IPS-20b (cell line): ENCODE measurements around the gene ATG16L2.

Experiments
- H3K27ac ChIP-seq: one replicate; pipeline ENCODE4 v1.5.1; 2013; ENCODE audit warnings: low read length
- H3K27me3 ChIP-seq: 2 replicates; pipeline ENCODE4 v1.6.1; 2013; ENCODE audit warnings: mild to moderate bottlenecking, low read length, inconsistent platforms; ENCODE audit not compliant: insufficient read depth
- H3K36me3 ChIP-seq: 2 replicates; pipeline ENCODE4 v1.6.1; 2013; ENCODE audit warnings: low read depth, mild to moderate bottlenecking, inconsistent platforms, low read length, moderate library complexity; ENCODE audit not compliant: insufficient read depth
- H3K4me1 ChIP-seq: 2 replicates; pipeline ENCODE4 v1.6.1; 2013; ENCODE audit warnings: mild to moderate bottlenecking, control low read depth, inconsistent platforms, low read length, moderate library complexity; ENCODE audit not compliant: insufficient read depth
- H3K4me3 ChIP-seq: 2 replicates; pipeline ENCODE4 v1.5.1; 2013; ENCODE audit warnings: mild to moderate bottlenecking, low read length, inconsistent platforms
- H3K9ac ChIP-seq: 2 replicates; pipeline ENCODE4 v1.6.1; 2013; ENCODE audit warnings: low read depth, mild to moderate bottlenecking, inconsistent platforms, low read length, moderate library complexity
- H3K9me3 ChIP-seq: 2 replicates; pipeline ENCODE4 v1.6.1; 2013; ENCODE audit warnings: mild to moderate bottlenecking, low read depth, low read length, inconsistent platforms; ENCODE audit not compliant: insufficient read depth

Gene ATG16L2

GRCh38 chr11:72829178-72829577 lies 15.0 kb downstream of the ATG16L2 start:
- H3K36me3 ChIP-seq, result no peaks in the 10 kb centered on the region
- H3K4me3 ChIP-seq, result no peak overlapping the region
- no peak overlapping the region for H3K9ac ChIP-seq
- no peaks in the 10 kb centered on the region; the same call in 1 of the 2 replicates for H3K27me3 ChIP-seq
- no peak overlapping the region for H3K27ac ChIP-seq
- H3K4me1 ChIP-seq, result peaks cover 6% of the 10 kb centered on the region; the same call in 1 of the 2 replicates
- no peaks in the 10 kb centered on the region for H3K9me3 ChIP-seq

- Histone ChIP-seq H3K4me3 (no peak overlapping the region), H3K9me3 (no peaks in the 10 kb centered on the region), H3K27me3 (no peaks in the 10 kb centered on the region; the same call in 1 of the 2 replicates), H3K9ac (no peak overlapping the region), H3K4me1 (peaks cover 6% of the 10 kb centered on the region; the same call in 1 of the 2 replicates), H3K36me3 (no peaks in the 10 kb centered on the region), H3K27ac (no peak overlapping the region)
Observed at GRCh38 chr11:72829884-72830533, 15.8 kb downstream of the ATG16L2 start.

GRCh38 chr11:72831521-72832300 lies 17.5 kb downstream of the ATG16L2 start:
- no peak overlapping the region for H3K27ac ChIP-seq
- H3K4me1 ChIP-seq, result peaks cover 6% of the 10 kb centered on the region; the same call in 1 of the 2 replicates
- H3K9me3 ChIP-seq, result no peaks in the 10 kb centered on the region
- no peaks in the 10 kb centered on the region for H3K36me3 ChIP-seq
- no peak overlapping the region for H3K9ac ChIP-seq
- no peak overlapping the region for H3K4me3 ChIP-seq
- no peaks in the 10 kb centered on the region; the same call in 1 of the 2 replicates for H3K27me3 ChIP-seq

GRCh38 chr11:72832301-72833082 lies 18.3 kb downstream of the ATG16L2 start:
- Histone ChIP-seq H3K27me3 (no peaks in the 10 kb centered on the region; the same call in 1 of the 2 replicates), H3K4me3 (no peak overlapping the region), H3K27ac (no peak overlapping the region), H3K9ac (no peak overlapping the region), H3K36me3 (no peaks in the 10 kb centered on the region), H3K4me1 (peaks cover 6% of the 10 kb centered on the region; the same call in 1 of the 2 replicates), H3K9me3 (no peaks in the 10 kb centered on the region)

GRCh38 chr11:72833083-72833733 lies 19.0 kb downstream of the ATG16L2 start:
- H3K4me1 ChIP-seq, result peaks cover 6% of the 10 kb centered on the region; the same call in 1 of the 2 replicates
- H3K27me3 ChIP-seq, result no peaks in the 10 kb centered on the region; the same call in 1 of the 2 replicates
- no peak overlapping the region for H3K4me3 ChIP-seq
- H3K27ac ChIP-seq, result no peak overlapping the region
- no peaks in the 10 kb centered on the region for H3K36me3 ChIP-seq
- no peak overlapping the region for H3K9ac ChIP-seq
- H3K9me3 ChIP-seq, result no peaks in the 10 kb centered on the region

- Histone ChIP-seq H3K27me3 (no peaks in the 10 kb centered on the region; the same call in 1 of the 2 replicates), H3K36me3 (0 out of 2 replicates have a peak, but pooled peaks cover 2% of the 10 kb centered on the region), H3K27ac (no peak overlapping the region), H3K4me3 (no peak overlapping the region), H3K4me1 (peaks cover 6% of the 10 kb centered on the region; the same call in 1 of the 2 replicates), H3K9me3 (no peaks in the 10 kb centered on the region), H3K9ac (no peak overlapping the region)
Observed at GRCh38 chr11:72833811-72834493, 19.7 kb downstream of the ATG16L2 start.

- Histone ChIP-seq H3K9me3 (no peaks in the 10 kb centered on the region), H3K4me3 (no peak overlapping the region), H3K27ac (no peak overlapping the region), H3K4me1 (peaks cover 6% of the 10 kb centered on the region; the same call in 1 of the 2 replicates), H3K9ac (no peak overlapping the region), H3K27me3 (no peaks in the 10 kb centered on the region; the same call in 1 of the 2 replicates), H3K36me3 (0 out of 2 replicates have a peak, but pooled peaks cover 4% of the 10 kb centered on the region)
Observed at GRCh38 chr11:72834905-72835304, 20.7 kb downstream of the ATG16L2 start.

GRCh38 chr11:72836111-72836510 lies 21.9 kb downstream of the ATG16L2 start:
- H3K4me3 ChIP-seq, result no peak overlapping the region
- no peaks in the 10 kb centered on the region; the same call in 1 of the 2 replicates for H3K27me3 ChIP-seq
- no peak overlapping the region for H3K27ac ChIP-seq
- 0 out of 2 replicates have a peak, but pooled peaks cover 4% of the 10 kb centered on the region for H3K36me3 ChIP-seq
- H3K9me3 ChIP-seq, result no peaks in the 10 kb centered on the region
- no peak overlapping the region for H3K9ac ChIP-seq
- peaks cover 6% of the 10 kb centered on the region; the same call in 1 of the 2 replicates for H3K4me1 ChIP-seq

- Histone ChIP-seq H3K27me3 (no peaks in the 10 kb centered on the region), H3K4me3 (no peak overlapping the region), H3K9ac (no peak overlapping the region), H3K9me3 (no peaks in the 10 kb centered on the region), H3K27ac (no peak overlapping the region), H3K36me3 (0 out of 2 replicates have a peak, but pooled peaks cover 4% of the 10 kb centered on the region), H3K4me1 (no peaks in the 10 kb centered on the region)
Observed at GRCh38 chr11:72838691-72839305, 24.6 kb downstream of the ATG16L2 start.

- no peak overlapping the region for H3K9ac ChIP-seq
- no peak overlapping the region for H3K4me3 ChIP-seq
- no peak overlapping the region for H3K27ac ChIP-seq
- H3K9me3 ChIP-seq, result no peaks in the 10 kb centered on the region
- H3K4me1 ChIP-seq, result no peaks in the 10 kb centered on the region
- H3K36me3 ChIP-seq, result 0 out of 2 replicates have a peak, but pooled peaks cover 4% of the 10 kb centered on the region
- no peaks in the 10 kb centered on the region for H3K27me3 ChIP-seq
Observed at GRCh38 chr11:72840780-72841179, 26.6 kb downstream of the ATG16L2 start.
